Muscle layer of duodenum (tissue), 2 donors: Measurements from ENCODE around the gene RSAD1.

Source experiments
- H3K27ac ChIP-seq: one replicate; pipeline ENCODE4 v1.7.0; 2013; ENCODE audit warnings: mild to moderate bottlenecking, low read length
- H3K27me3 ChIP-seq: one replicate; pipeline ENCODE4 v1.7.0; 2013; ENCODE audit warnings: low read depth, mild to moderate bottlenecking, control low read depth, low read length
- H3K36me3 ChIP-seq, 2 donors: one replicate each; pipeline ENCODE4 v1.7.0; 2013; ENCODE audit warnings: low read length in 2 of 2, control low read depth in 1 of 2, mild to moderate bottlenecking in 1 of 2; ENCODE audit not compliant: insufficient read depth in 2 of 2, control insufficient read depth in 1 of 2
- H3K4me1 ChIP-seq, 2 donors: one replicate each; pipeline ENCODE4 v1.7.0; 2013; ENCODE audit warnings: low read length in 2 of 2, mild to moderate bottlenecking in 2 of 2, control low read depth in 1 of 2, moderate library complexity in 1 of 2; ENCODE audit not compliant: insufficient read depth in 2 of 2, control insufficient read depth in 1 of 2
- H3K4me3 ChIP-seq, 2 donors: one replicate each; pipeline ENCODE4 v1.7.0; 2013; ENCODE audit warnings: low read length in 2 of 2, low read depth in 1 of 2, mild to moderate bottlenecking in 1 of 2
- H3K9me3 ChIP-seq, 2 donors: one replicate each; pipeline ENCODE4 v1.7.0; 2013; ENCODE audit warnings: low read length in 2 of 2, control low read depth in 1 of 2, mild to moderate bottlenecking in 1 of 2; ENCODE audit not compliant: control insufficient read depth in 1 of 2
- donor health status: healthy.

The RSAD1 gene

GRCh38 chr17:50484386-50485155, 5.9 kb downstream of the RSAD1 start:
- H3K27ac ChIP-seq: no peak overlapping the region
- peaks cover 24 to 31% of the 10 kb centered on the region in 2 donors for H3K36me3 ChIP-seq
- peaks cover 0 to 20% of the 10 kb centered on the region in 2 donors for H3K4me1 ChIP-seq

GRCh38 chr17:50487213-50488096, 8.8 kb downstream of the RSAD1 start:
- no peaks in the 10 kb centered on the region for H3K9me3 ChIP-seq
- no peak overlapping the region for H3K27ac ChIP-seq
- H3K27me3 ChIP-seq: no peaks in the 10 kb centered on the region
- H3K36me3 ChIP-seq: peaks cover 20 to 31% of the 10 kb centered on the region in 2 donors
- no peak overlapping the region for H3K4me3 ChIP-seq
- peaks cover 0 to 9% of the 10 kb centered on the region in 2 donors for H3K4me1 ChIP-seq

More at GRCh38 chr17:50484386-50485155, 5.9 kb downstream of the RSAD1 start:
- Histone ChIP-seq H3K9me3 (no peaks in the 10 kb centered on the region), H3K4me3 (no peak overlapping the region), H3K27me3 (no peaks in the 10 kb centered on the region)

- H3K9me3 ChIP-seq: no peaks in the 10 kb centered on the region
- H3K27me3 ChIP-seq: no peaks in the 10 kb centered on the region
- H3K4me3 ChIP-seq: no peak overlapping the region
- H3K36me3 ChIP-seq: peaks cover 18 to 23% of the 10 kb centered on the region in 2 donors
- H3K27ac ChIP-seq: no peak overlapping the region
- no peaks in the 10 kb centered on the region for H3K4me1 ChIP-seq
These were observed 10.2 kb downstream of the RSAD1 start for GRCh38 chr17:50488880-50489279.

GRCh38 chr17:50491505-50491904, 12.8 kb downstream of the RSAD1 start:
- Histone ChIP-seq H3K27me3 (no peaks in the 10 kb centered on the region), H3K4me3 (no peak overlapping the region), H3K27ac (no peak overlapping the region), H3K9me3 (no peaks in the 10 kb centered on the region), H3K4me1 (no peaks in the 10 kb centered on the region), H3K36me3 (no peaks in the 10 kb centered on the region)

- H3K36me3 ChIP-seq: no peaks in the 10 kb centered on the region
- H3K4me3 ChIP-seq: no peak overlapping the region
- H3K9me3 ChIP-seq: no peaks in the 10 kb centered on the region
- H3K27ac ChIP-seq: no peak overlapping the region
- H3K4me1 ChIP-seq: no peaks in the 10 kb centered on the region
- H3K27me3 ChIP-seq: no peaks in the 10 kb centered on the region
These were observed 13.6 kb downstream of the RSAD1 start for GRCh38 chr17:50492214-50492613.

- no peaks in the 10 kb centered on the region for H3K4me1 ChIP-seq
- no peaks in the 10 kb centered on the region for H3K9me3 ChIP-seq
- no peaks in the 10 kb centered on the region for H3K36me3 ChIP-seq
- H3K27ac ChIP-seq: no peak overlapping the region
- no peak overlapping the region for H3K4me3 ChIP-seq
- H3K27me3 ChIP-seq: no peaks in the 10 kb centered on the region
These were observed 15.1 kb downstream of the RSAD1 start for GRCh38 chr17:50493744-50494143.

GRCh38 chr17:50495217-50495823, 16.7 kb downstream of the RSAD1 start:
- H3K9me3 ChIP-seq: no peaks in the 10 kb centered on the region
- no peaks in the 10 kb centered on the region for H3K36me3 ChIP-seq
- no peak overlapping the region for H3K27ac ChIP-seq
- no peaks in the 10 kb centered on the region for H3K4me1 ChIP-seq
- H3K4me3 ChIP-seq: no peak overlapping the region
- H3K27me3 ChIP-seq: no peaks in the 10 kb centered on the region

GRCh38 chr17:50495918-50496317, 17.3 kb downstream of the RSAD1 start:
- Histone ChIP-seq H3K27ac (no peak overlapping the region), H3K27me3 (no peaks in the 10 kb centered on the region), H3K36me3 (no peaks in the 10 kb centered on the region), H3K4me1 (no peaks in the 10 kb centered on the region), H3K9me3 (no peaks in the 10 kb centered on the region), H3K4me3 (no peak overlapping the region)

GRCh38 chr17:50498021-50498874, 19.6 kb downstream of the RSAD1 start:
- Histone ChIP-seq H3K4me3 (no peak overlapping the region), H3K4me1 (no peaks in the 10 kb centered on the region), H3K9me3 (no peaks in the 10 kb centered on the region), H3K36me3 (no peaks in the 10 kb centered on the region), H3K27me3 (no peaks in the 10 kb centered on the region), H3K27ac (no peak overlapping the region)

- no peaks in the 10 kb centered on the region for H3K36me3 ChIP-seq
These were observed 20.6 kb downstream of the RSAD1 start for GRCh38 chr17:50499270-50499669.

More at GRCh38 chr17:50499270-50499669, 20.6 kb downstream of the RSAD1 start:
- Histone ChIP-seq H3K4me1 (no peaks in the 10 kb centered on the region), H3K27ac (no peak overlapping the region), H3K4me3 (no peak overlapping the region), H3K9me3 (no peaks in the 10 kb centered on the region), H3K27me3 (no peaks in the 10 kb centered on the region)
